SK-N-SH (cell line): ENCODE data around the gene COX4I1. TPM values are rescaled to one million over a fixed set of nuclear protein-coding genes. Genes with fewer than 3 reads are reported as not detected.

Experiments
- CTCF ChIA-PET: fragments of 300-600, 350-600 bp; formaldehyde crosslinking; extraction: SDS; loops from one replicate; lab custom pipeline; 2021; lab: Yijun Ruan, JAX
- POLR2A ChIA-PET: fragments of 350-600 bp; sonication (Branson Sonifier 250); formaldehyde crosslinking; extraction: SDS; loops from one replicate; lab custom pipeline; 2020; ENCODE audit warnings: antibody characterized with exemption, inconsistent platforms; lab: Yijun Ruan, JAX
- DNase-seq: peaks from one replicate; pipeline ENCODE4 v3.0.0; 2012
- H2AFZ ChIP-seq: fragments of 200-600 bp; sonication (generic); 2 replicates; pipeline ENCODE4 v1.8.1; 2016; ENCODE audit warnings: antibody characterized with exemption, mild to moderate bottlenecking, low read depth
- H3F3A ChIP-seq: fragments of 200-600 bp; sonication (generic); replicated peaks from 2 replicates; pipeline ENCODE3; 2016; ENCODE audit warnings: antibody characterized with exemption, mild to moderate bottlenecking; ENCODE audit not compliant: insufficient read depth
- H3K27ac ChIP-seq, 2 experiments: fragments of 200-500 bp in 1 of 2; fragments of 200-600 bp in 1 of 2; sonication (Bioruptor generic) in 1 of 2; sonication (generic), shearing (Covaris generic) in 1 of 2; 2 replicates each; pipeline versions ENCODE4 v1.5.1 to v1.6.1; 2014 to 2016; ENCODE audit warnings: low read depth in 2 of 2, inconsistent platforms in 1 of 2, low read length in 1 of 2, mild to moderate bottlenecking in 1 of 2, mixed read lengths in 1 of 2
- H3K27me3 ChIP-seq: fragments of 200-600 bp; sonication (generic), shearing (Covaris generic); 2 replicates; pipeline ENCODE4 v1.6.1; 2016; ENCODE audit warnings: mixed run types; ENCODE audit not compliant: insufficient read depth
- H3K36me3 ChIP-seq, 2 experiments: fragments of 200-500 bp in 1 of 2; fragments of 200-600 bp in 1 of 2; sonication (Bioruptor generic) in 1 of 2; sonication (generic) in 1 of 2; replicated peaks in 1 of 2; 2 replicates each; pipeline versions ENCODE3 to v1.5.1; 2014 to 2016; ENCODE audit warnings: low read length in 1 of 2, mild to moderate bottlenecking in 1 of 2; ENCODE audit not compliant: insufficient read depth in 2 of 2, control insufficient read depth in 1 of 2
- H3K4me1 ChIP-seq, 2 experiments: fragments of 200-500 bp in 1 of 2; fragments of 200-600 bp in 1 of 2; sonication (Bioruptor generic) in 1 of 2; sonication (generic), shearing (Covaris generic) in 1 of 2; 2 replicates each; pipeline versions ENCODE4 v1.5.1 to v1.6.1; 2014 to 2016; ENCODE audit warnings: low read depth in 1 of 2, low read length in 1 of 2, mixed run types in 1 of 2; ENCODE audit not compliant: insufficient read depth in 2 of 2, control insufficient read depth in 1 of 2
- H3K4me2 ChIP-seq: fragments of 200-600 bp; sonication (generic), shearing (Covaris generic); 2 replicates; pipeline ENCODE4 v1.6.1; 2017; ENCODE audit warnings: mixed run types
- H3K4me3 ChIP-seq, 2 experiments: fragments of 200-500 bp in 1 of 2; fragments of 200-600 bp in 1 of 2; sonication (Bioruptor generic) in 1 of 2; sonication (generic), shearing (Covaris generic) in 1 of 2; 2 replicates each; pipeline versions ENCODE4 v1.5.1 to v1.8.1; 2014 to 2016; ENCODE audit warnings: low read depth in 2 of 2, inconsistent platforms in 1 of 2, low read length in 1 of 2, mild to moderate bottlenecking in 1 of 2, mixed read lengths in 1 of 2, moderate library complexity in 1 of 2
- H3K79me2 ChIP-seq: fragments of 200-600 bp; sonication (generic); 2 replicates; pipeline ENCODE4 v1.8.1; 2017; ENCODE audit warnings: mild to moderate bottlenecking; ENCODE audit not compliant: insufficient read depth
- H3K9ac ChIP-seq: fragments of 200-600 bp; sonication (generic); 2 replicates; pipeline ENCODE4 v1.6.1; 2017; ENCODE audit warnings: mixed run types
- H3K9me2 ChIP-seq: fragments of 200-600 bp; sonication (generic); 2 replicates; pipeline ENCODE4 v1.6.1; 2017; ENCODE audit warnings: mixed run types
- H3K9me3 ChIP-seq: fragments of 200-600 bp; sonication (generic); 2 replicates; pipeline ENCODE4 v1.6.1; 2017; ENCODE audit warnings: mixed run types, mild to moderate bottlenecking, moderate library complexity
- H4K20me1 ChIP-seq: fragments of 200-600 bp; sonication (generic); 2 replicates; pipeline ENCODE4 v1.6.1; 2017; ENCODE audit warnings: mild to moderate bottlenecking, mixed run types; ENCODE audit not compliant: insufficient read depth
- CHD2 ChIP-seq: fragments of 150-350 bp; IDR thresholded peaks from 2 replicates; pipeline ENCODE4 v1.6.1; 2018; ENCODE audit warnings: low read length; ENCODE audit not compliant: partially characterized antibody
- CTCF ChIP-seq: fragments of 200-600 bp; sonication (generic); IDR thresholded peaks from 2 replicates; pipeline ENCODE4 v1.6.1; 2017; ENCODE audit warnings: antibody characterized with exemption, mild to moderate bottlenecking, moderate library complexity
- ELF1 ChIP-seq: IDR thresholded peaks from 2 replicates; pipeline ENCODE4 v1.4.0; 2012
- FOSL2 ChIP-seq: IDR thresholded peaks from 2 replicates; pipeline ENCODE4 v1.4.0; 2012; ENCODE audit warnings: low read depth, mild to moderate bottlenecking, moderate library complexity, borderline replicate concordance
- MEF2A ChIP-seq: IDR thresholded peaks from 2 replicates; pipeline ENCODE4 v1.4.0; 2012; ENCODE audit warnings: low read depth, borderline replicate concordance
- MXI1 ChIP-seq: IDR thresholded peaks from 2 replicates; pipeline ENCODE4 v1.6.1; 2012; ENCODE audit warnings: mild to moderate bottlenecking, low read depth, low read length, improper control_type of control experiment
- NRF1 ChIP-seq: IDR thresholded peaks from 2 replicates; pipeline ENCODE4 v1.6.1; 2012; ENCODE audit warnings: low read depth, mild to moderate bottlenecking, low read length
- PBX3 ChIP-seq: IDR thresholded peaks from 2 replicates; pipeline ENCODE4; 2012
- REST ChIP-seq: IDR thresholded peaks from 2 replicates; pipeline ENCODE4 v1.6.1; 2012; ENCODE audit warnings: mild to moderate bottlenecking, low read depth, low read length, moderate library complexity
- SIN3A ChIP-seq: IDR thresholded peaks from 2 replicates; pipeline ENCODE4 v1.6.1; 2012; ENCODE audit warnings: low read depth, mild to moderate bottlenecking, low read length, moderate library complexity, borderline replicate concordance
- SMC3 ChIP-seq: IDR thresholded peaks from 2 replicates; pipeline ENCODE4 v1.6.1; 2012; ENCODE audit warnings: low read depth, low read length, improper control_type of control experiment
- TEAD4 ChIP-seq: IDR thresholded peaks from 2 replicates; pipeline ENCODE4 v1.4.0; 2012; ENCODE audit warnings: mild to moderate bottlenecking, borderline replicate concordance; ENCODE audit not compliant: insufficient read depth
- WGBS: methylation state at CpG from one replicate; pipeline ENCODE4 v1.1.6; 2017; ENCODE audit warnings: low lambda C conversion rate; 5-methylcytosine and 5-hydroxymethylcytosine counted together
- polyA plus RNA-seq, 3 experiments: library from polyadenylated mRNA; depleted of rRNA; stranded (reverse); fragments of >200 nt; gene quantifications; 2 replicates each; pipeline ENCODE4 v1.2.3, GENCODE V29; 2012
- TF ChIP-seq, protein P1 (sequence below): IDR thresholded peaks from 2 replicates; pipeline ENCODE4 v1.4.0; 2012; ENCODE audit warnings: low read depth, borderline replicate concordance
- TF ChIP-seq, protein P2 (sequence below): fragments of 150-350 bp; IDR thresholded peaks from 2 replicates; pipeline ENCODE4 v1.6.1; 2017; ENCODE audit warnings: antibody characterized with exemption, low read length, low read depth, borderline replicate concordance
- TF ChIP-seq, protein P3 (sequence below): fragments of 150-350 bp; IDR thresholded peaks from 2 replicates; pipeline ENCODE4 v1.6.1; 2016; ENCODE audit warnings: mild to moderate bottlenecking, low read depth, low read length

The COX4I1 gene
- polyA plus RNA-seq, 1 of the 3 experiments (the other 2 are of a cell fraction): 1,294 TPM

DNA sequence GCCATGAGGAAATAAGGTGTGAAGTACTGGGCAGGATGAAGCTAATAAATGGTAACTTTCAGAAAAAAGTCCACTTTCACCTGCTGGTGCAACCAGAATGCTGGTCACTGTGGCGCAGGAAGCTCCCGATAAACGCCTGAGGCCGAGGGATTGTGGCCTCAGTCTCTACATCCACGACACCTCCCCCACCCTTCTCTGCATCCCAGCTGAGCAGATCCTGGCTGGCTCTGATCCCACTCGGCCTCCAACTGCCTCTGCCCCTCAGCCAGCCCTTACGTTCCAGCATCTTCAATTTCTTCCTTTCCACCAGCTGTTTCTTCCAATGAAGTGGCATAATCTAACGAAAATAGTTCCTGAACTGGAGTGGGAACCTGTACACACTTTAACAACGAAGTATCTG is 49.5 kb downstream of the COX4I1 start:
- Histone ChIP-seq H3F3A (no peaks in the 10 kb centered on the region), H2AFZ (no peak overlapping the region), H3K79me2 (no peaks in the 10 kb centered on the region), H3K27ac (no peak overlapping the region), H3K4me1 (no peaks in the 10 kb centered on the region), H3K4me2 (no peak overlapping the region), H3K36me3 (no peaks in the 10 kb centered on the region), H3K4me3 (no peak overlapping the region), H3K9me3 (no peaks in the 10 kb centered on the region), H3K27me3 (peaks cover 85% of the 10 kb centered on the region), H4K20me1 (no peaks in the 10 kb centered on the region), H3K9ac (no peak overlapping the region), H3K9me2 (no peaks in the 10 kb centered on the region)
- CTCF ChIA-PET: interaction anchor here (0.6 to 2.2 kb wide), 2 partner anchors 17 to 28 kb away, joined by 3 to 12 read pairs; no protein-coding TSS in a partner anchor
- POLR2A ChIA-PET: no interaction called here
- no peak for TF ChIP-seq SMC3
- TF ChIP-seq CTCF: no peak
- TF ChIP-seq MEF2A: no peak
- TF ChIP-seq NRF1: no peak
- TF ChIP-seq, protein P1, sequence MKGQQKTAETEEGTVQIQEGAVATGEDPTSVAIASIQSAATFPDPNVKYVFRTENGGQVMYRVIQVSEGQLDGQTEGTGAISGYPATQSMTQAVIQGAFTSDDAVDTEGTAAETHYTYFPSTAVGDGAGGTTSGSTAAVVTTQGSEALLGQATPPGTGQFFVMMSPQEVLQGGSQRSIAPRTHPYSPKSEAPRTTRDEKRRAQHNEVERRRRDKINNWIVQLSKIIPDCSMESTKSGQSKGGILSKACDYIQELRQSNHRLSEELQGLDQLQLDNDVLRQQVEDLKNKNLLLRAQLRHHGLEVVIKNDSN: no peak
- TF ChIP-seq FOSL2: no peak
- TF ChIP-seq ELF1: no peak
- TF ChIP-seq, protein P2, sequence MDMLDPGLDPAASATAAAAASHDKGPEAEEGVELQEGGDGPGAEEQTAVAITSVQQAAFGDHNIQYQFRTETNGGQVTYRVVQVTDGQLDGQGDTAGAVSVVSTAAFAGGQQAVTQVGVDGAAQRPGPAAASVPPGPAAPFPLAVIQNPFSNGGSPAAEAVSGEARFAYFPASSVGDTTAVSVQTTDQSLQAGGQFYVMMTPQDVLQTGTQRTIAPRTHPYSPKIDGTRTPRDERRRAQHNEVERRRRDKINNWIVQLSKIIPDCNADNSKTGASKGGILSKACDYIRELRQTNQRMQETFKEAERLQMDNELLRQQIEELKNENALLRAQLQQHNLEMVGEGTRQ: no peak
- no peak for TF ChIP-seq PBX3
- no peak for TF ChIP-seq TEAD4
- TF ChIP-seq REST: no peak
- no peak for TF ChIP-seq SIN3A
- no peak for TF ChIP-seq MXI1
- TF ChIP-seq, protein P3, sequence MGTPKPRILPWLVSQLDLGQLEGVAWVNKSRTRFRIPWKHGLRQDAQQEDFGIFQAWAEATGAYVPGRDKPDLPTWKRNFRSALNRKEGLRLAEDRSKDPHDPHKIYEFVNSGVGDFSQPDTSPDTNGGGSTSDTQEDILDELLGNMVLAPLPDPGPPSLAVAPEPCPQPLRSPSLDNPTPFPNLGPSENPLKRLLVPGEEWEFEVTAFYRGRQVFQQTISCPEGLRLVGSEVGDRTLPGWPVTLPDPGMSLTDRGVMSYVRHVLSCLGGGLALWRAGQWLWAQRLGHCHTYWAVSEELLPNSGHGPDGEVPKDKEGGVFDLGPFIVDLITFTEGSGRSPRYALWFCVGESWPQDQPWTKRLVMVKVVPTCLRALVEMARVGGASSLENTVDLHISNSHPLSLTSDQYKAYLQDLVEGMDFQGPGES: no peak
- no peak for TF ChIP-seq CHD2
- no peak for DNase-seq
- WGBS: 3% methylated on average over 8 of the region's 9 CpGs
